Adrenal gland (tissue), 12 donors: Measurements from ENCODE around the gene MAIP1. TPM values are rescaled to one million over a fixed set of nuclear protein-coding genes. Genes with fewer than 3 reads are reported as not detected.
A peak's percentile ranks its signal among the peaks of the same experiment; 100 is the strongest.
"Not testable (repeated sequence)": the region's sequence is repeated elsewhere in the genome, so short reads cannot be mapped to it uniquely, and the experiment has no call there.

Source experiments
- DNase-seq, 7 donors: peaks; one replicate each; pipeline ENCODE4 v3.0.0-alpha.2; 2019 to 2020
- H3K27ac ChIP-seq, 5 donors: fragments of 200-600 bp; sonication (generic) in 4 of 5; 1 replicate in 3 of 5; 2 replicates in 2 of 5; pipeline versions ENCODE4 v1.5.1 to v1.8.0; 2016 to 2020; ENCODE audit warnings: mild to moderate bottlenecking in 1 of 5
- H3K27me3 ChIP-seq: fragments of 200-600 bp; 2 replicates; pipeline ENCODE4 v1.8.0; 2021
- H3K36me3 ChIP-seq, 2 donors: fragments of 200-600 bp; replicated peaks in 1 of 2; 1 replicate in 1 of 2; 2 replicates in 1 of 2; pipeline versions ENCODE4 v1.5.1 to v1.8.0; 2018 to 2022
- H3K4me1 ChIP-seq, 2 donors: fragments of 200-600 bp; replicated peaks in 1 of 2; 1 replicate in 1 of 2; 2 replicates in 1 of 2; pipeline versions ENCODE4 v1.5.1 to v1.8.0; 2018 to 2021
- H3K4me3 ChIP-seq, 4 donors: fragments of 200-600 bp; sonication (generic) in 3 of 4; one replicate each; pipeline ENCODE4 v1.5.1; 2016 to 2018
- H3K9me3 ChIP-seq, 3 donors: fragments of 200-600 bp; sonication (generic) in 1 of 3; replicated peaks in 1 of 3; 1 replicate in 2 of 3; 2 replicates in 1 of 3; pipeline versions ENCODE4 v1.5.1 to v1.8.0; 2016 to 2021
- POLR2A ChIP-seq, 2 donors: fragments of 450-650 bp; IDR thresholded peaks; one replicate each; pipeline ENCODE4 v1.6.1; 2017; ENCODE audit warnings: antibody characterized with exemption in 2 of 2, mild to moderate bottlenecking in 2 of 2, moderate library complexity in 1 of 2
- WGBS, 4 donors: extraction: QIAGEN DNeasy Blood & Tissue Kit in 2 of 4; methylation state at CpG; one replicate each; pipeline versions ENCODE4 v1.1.5 to v1.1.7; 2013 to 2017; 5-methylcytosine and 5-hydroxymethylcytosine counted together
- intact Hi-C, 2 donors: fragments of 100-400 bp; cut with DNase I; formaldehyde crosslinking; loops; one replicate each; pipeline versions ENCODE4 v1.14.1 to v1.15.0; 2022 to 2023
- polyA plus RNA-seq, 3 donors: library from polyadenylated mRNA; stranded (reverse); fragments of 200-250 nt in 2 of 3; fragments of 350-450 nt in 1 of 3; fragmentation: Illumina TruSeq in 1 of 3; extraction: RNeasy Lipid Tissue Mini Kit (QIAGEN cat#74804) in 1 of 3; gene quantifications; one replicate each; pipeline ENCODE4 v1.2.3, GENCODE V29; 2013 to 2014
- total RNA-seq, 9 donors: library from RNA; depleted of rRNA in 4 of 9; stranded (reverse); fragments of >200 nt in 4 of 9; fragments of 120-200 nt in 1 of 9; fragmentation: NEBNext Ultra II Directional in 1 of 9; extraction: Animal tissue kit (Norgen Biotek cat#: 25700) in 1 of 9; gene quantifications; one replicate each; pipeline versions ENCODE4 v1.1.0 to v1.2.4, GENCODE V29; 2013 to 2023
- TF ChIP-seq, protein P1 (sequence below), 6 experiments: fragments of 450-650 bp in 4 of 6; fragments of 200-600 bp in 2 of 6; sonication (generic) in 1 of 6; IDR thresholded peaks; 1 replicate in 5 of 6; 2 replicates in 1 of 6; pipeline versions ENCODE4 v1.5.1 to v1.8.0; 2016 to 2021; ENCODE audit warnings: antibody characterized with exemption in 6 of 6, mild to moderate bottlenecking in 2 of 6, moderate library complexity in 1 of 6
- donor health status: healthy with polysubstance abuse.
- donor health status: Bipolar disorder and iron deficiency.
- donor health status: DM: yes; HTN: yes; CAD: no.
- donor health status: DM: no; HTN: no; CAD: no.
- donor health status: DM: no; HTN: no; CAD: no.
- donor health status: DM: yes; HTN: yes; CAD: no.

MAIP1 gene
- total and polyA plus RNA-seq, 12 donors = 6.6 to 55.4 (median 26.3) TPM

DNA sequence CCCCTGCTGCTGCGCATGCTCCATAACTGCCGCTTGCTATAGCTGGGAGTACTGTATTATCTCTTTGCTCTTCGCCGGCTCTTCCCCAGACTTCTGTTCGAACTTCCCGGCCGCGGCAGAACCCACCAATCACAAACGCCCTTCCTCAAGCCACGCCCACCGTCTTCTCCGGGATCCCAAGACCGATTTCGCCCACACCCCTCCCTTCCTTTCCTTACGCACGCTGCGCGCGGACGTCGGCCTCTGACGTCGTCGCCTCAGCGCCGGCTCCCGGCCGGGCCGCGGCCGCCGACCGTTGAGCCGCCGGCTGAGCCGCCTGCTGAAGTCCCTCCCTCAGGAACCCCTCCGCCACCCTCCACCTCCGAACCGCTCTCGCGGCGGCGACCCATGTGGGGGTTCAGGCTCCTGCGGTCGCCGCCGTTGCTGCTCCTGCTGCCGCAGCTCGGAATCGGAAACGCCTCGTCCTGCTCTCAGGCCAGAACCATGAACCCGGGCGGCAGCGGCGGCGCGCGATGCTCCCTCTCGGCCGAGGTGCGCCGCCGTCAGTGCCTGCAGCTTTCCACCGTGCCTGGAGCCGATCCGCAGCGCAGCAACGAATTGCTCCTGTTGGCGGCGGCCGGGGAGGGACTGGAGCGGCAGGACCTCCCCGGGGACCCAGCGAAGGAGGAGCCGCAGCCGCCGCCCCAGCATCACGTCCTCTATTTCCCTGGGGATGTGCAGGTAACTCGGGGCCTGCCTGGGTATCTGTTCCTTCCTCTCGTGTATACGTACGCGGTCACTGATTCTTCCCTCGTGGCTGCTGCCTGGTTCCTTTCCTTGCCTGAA, 44.1 kb upstream of the MAIP1 start, which contains the start of gene C2orf69:
Gene C2orf69, plus strand, starts transcription at position 242 of the 825 bp plus-strand sequence. Its CDS starts 146 bp downstream, at position 388.
- Histone ChIP-seq H3K9me3 (no peaks in the 10 kb centered on the region), H3K27ac (peak within 1 kb of the TSS; percentile 88 to 98 (median 98)), H3K4me3 (peak within 1 kb of the TSS; percentile 65 to 95 (median 86)), H3K27me3 (no peaks in the 10 kb centered on the region), H3K4me1 (peaks cover 9 to 32% of the 10 kb centered on the region in 2 donors), H3K36me3 (no peaks in the 10 kb centered on the region)
- 0 to 1% (median 0%) methylated on average over 32 to 85 of the region's 85 CpGs for WGBS, 4 donors
- DNase-seq = peak; percentile 96 to 99 (median 98)
- TF ChIP-seq, protein P1, sequence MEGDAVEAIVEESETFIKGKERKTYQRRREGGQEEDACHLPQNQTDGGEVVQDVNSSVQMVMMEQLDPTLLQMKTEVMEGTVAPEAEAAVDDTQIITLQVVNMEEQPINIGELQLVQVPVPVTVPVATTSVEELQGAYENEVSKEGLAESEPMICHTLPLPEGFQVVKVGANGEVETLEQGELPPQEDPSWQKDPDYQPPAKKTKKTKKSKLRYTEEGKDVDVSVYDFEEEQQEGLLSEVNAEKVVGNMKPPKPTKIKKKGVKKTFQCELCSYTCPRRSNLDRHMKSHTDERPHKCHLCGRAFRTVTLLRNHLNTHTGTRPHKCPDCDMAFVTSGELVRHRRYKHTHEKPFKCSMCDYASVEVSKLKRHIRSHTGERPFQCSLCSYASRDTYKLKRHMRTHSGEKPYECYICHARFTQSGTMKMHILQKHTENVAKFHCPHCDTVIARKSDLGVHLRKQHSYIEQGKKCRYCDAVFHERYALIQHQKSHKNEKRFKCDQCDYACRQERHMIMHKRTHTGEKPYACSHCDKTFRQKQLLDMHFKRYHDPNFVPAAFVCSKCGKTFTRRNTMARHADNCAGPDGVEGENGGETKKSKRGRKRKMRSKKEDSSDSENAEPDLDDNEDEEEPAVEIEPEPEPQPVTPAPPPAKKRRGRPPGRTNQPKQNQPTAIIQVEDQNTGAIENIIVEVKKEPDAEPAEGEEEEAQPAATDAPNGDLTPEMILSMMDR (IDR thresholded peaks at IDR 0.05) = peak in 3 of 6 experiments; percentile 10 to 27 (median 15)
- peak; percentile 86 to 94 for TF ChIP-seq POLR2A (IDR thresholded peaks at IDR 0.05)
- intact Hi-C loops = no loop called here

DNA sequence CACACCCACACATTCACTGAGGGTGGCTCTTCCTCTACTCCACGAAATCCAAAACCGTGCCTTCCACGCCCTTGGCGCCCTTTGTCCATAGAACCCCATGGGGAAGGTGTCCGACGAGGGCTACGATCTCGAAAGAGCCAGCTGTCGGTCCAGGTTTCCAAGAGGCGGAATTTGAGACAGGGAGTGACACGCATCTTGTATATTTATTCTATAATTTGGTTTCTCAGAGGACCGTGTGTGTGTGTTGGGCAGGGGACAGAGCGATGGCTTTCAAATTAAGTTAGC, 43.6 kb upstream of the MAIP1 start:
- H3K9me3 ChIP-seq = no peaks in the 10 kb centered on the region
- no peak for TF ChIP-seq POLR2A (IDR thresholded peaks at IDR 0.05)
- TF ChIP-seq, protein P1 (IDR thresholded peaks at IDR 0.05) = no peak
- no peaks in the 10 kb centered on the region for H3K36me3 ChIP-seq
- peaks cover 9 to 32% of the 10 kb centered on the region in 2 donors for H3K4me1 ChIP-seq
- H3K27me3 ChIP-seq = no peaks in the 10 kb centered on the region
- no peak for DNase-seq
- WGBS, 4 donors = 0 to 1% (median 1%) methylated on average over 13 of the region's 13 CpGs
- intact Hi-C loops = no loop called here
- H3K4me3 ChIP-seq = peak overlapping the region; percentile 65 to 95 (median 86)
- H3K27ac ChIP-seq = peak overlapping the region; percentile 88 to 98 (median 98)

DNA sequence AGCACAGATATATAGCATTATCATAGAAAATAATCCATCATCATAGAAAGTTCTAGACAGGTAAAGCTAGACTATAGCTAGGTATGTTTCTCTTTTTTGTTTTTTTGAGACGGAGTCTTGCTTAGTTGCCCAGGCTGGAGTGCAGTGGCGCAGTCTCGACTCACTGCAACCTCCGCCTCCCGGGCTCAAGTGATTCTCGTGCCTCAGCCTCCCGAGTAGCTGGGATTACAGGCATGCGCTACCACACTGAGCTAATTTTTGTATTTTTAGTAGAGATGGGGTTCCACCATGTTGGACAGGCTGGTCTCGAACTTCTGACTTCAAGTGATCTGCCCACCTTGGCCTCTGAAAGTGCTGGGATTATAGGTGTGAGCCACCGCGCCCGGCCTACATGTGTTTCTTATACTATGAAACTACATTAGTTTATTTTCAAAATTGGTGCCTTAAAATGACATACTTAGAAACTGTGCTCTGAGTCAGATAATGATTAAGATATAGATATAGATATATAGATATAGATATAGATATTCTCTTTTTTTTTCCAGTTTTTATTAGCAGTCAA, 42.7 kb upstream of the MAIP1 start:
- H3K36me3 ChIP-seq, DNase-seq, H3K27me3 ChIP-seq, intact Hi-C loops, H3K9me3 ChIP-seq: not testable (repeated sequence)
- Histone ChIP-seq H3K4me1 (peaks cover 9 to 32% of the 10 kb centered on the region in 2 donors), H3K4me3 (peak overlapping the region in 2 of 4 donors; percentile 65 to 95), H3K27ac (peak overlapping the region in 2 of 5 donors; percentile 94 to 98)
- WGBS, 4 donors = 91 to 96% (median 92%) methylated on average over 12 of the region's 12 CpGs

DNA sequence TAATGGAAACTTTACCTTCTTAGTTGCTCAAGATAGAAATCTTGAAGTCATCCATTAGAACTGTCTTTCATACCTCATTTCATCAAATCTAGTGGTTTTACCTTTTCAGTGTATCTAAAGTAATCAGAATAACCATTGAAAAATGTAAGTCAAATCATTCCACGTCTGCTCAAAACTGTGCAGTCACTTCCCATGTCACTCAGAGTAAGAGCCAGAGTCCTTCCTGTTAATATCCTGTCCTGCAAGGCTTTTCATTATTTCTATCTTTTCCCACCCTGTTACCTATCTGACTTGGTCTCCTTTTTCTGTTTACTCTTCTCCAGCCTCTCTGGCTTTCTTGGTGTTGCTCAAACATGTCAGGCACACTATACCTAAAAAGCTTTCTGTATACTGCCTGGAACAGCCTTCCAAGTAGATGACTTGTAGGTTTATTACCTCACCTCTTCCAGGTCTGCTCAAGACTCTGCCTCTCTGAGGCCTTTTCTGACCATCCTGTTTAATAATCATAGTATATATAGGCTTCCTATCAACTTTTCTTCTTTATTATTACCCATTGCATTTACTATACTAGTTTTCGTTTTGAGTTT, 40.9 kb upstream of the MAIP1 start:
- no peak overlapping the region for H3K4me3 ChIP-seq

More for the DNA sequence above, 40.9 kb upstream of the MAIP1 start:
- Histone ChIP-seq H3K27me3 (no peaks in the 10 kb centered on the region), H3K9me3 (no peaks in the 10 kb centered on the region), H3K27ac (no peak overlapping the region), H3K4me1 (peaks cover 9 to 32% of the 10 kb centered on the region in 2 donors), H3K36me3 (no peaks in the 10 kb centered on the region)
- intact Hi-C loops = no loop called here
- TF ChIP-seq, protein P1 (IDR thresholded peaks at IDR 0.05) = no peak
- TF ChIP-seq POLR2A (IDR thresholded peaks at IDR 0.05) = no peak
- WGBS, 4 donors = 57 to 71% (median 66%) methylated on average over 2 of the region's 2 CpGs
- no peak for DNase-seq
